ENCODE data around the gene ZKSCAN1. TPM values are rescaled to one million over a fixed set of nuclear protein-coding genes. Genes with fewer than 3 reads are reported as not detected.
"Not testable (repeated sequence)": the region's sequence is repeated elsewhere in the genome, so short reads cannot be mapped to it uniquely, and the experiment has no call there.

The ZKSCAN1 gene
- total RNA-seq, 1 experiment from 2014 or later, result 13.6 TPM

DNA sequence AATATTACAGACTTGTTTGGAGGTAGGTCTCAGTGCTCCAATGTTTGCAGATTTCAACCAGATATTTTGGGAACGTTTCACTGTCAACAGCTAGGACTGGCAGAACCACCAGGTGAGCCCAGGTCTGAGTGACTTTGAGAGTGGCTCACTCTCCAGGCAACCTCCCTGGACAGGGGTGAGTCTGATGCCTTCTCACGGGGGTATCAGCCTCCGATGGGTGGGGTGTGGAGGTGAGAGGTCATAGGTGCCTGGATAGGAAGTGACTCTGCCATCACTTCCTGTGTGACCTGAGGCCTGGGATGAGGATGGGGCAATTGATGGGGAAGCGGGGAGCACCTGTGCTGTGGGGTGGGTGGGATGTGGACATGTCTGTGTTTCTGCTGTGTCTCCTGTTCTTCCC, 44.2 kb upstream of the ZKSCAN1 start:
- DNase-seq (no peak), ATAC-seq (no peak)
- ChIA-PET CTCF (no interaction called here), POLR2A (ENCODE audit: unreplicated experiment) (no interaction called here)
- no TSS peak for BruUV-seq (replicated peaks)
- peaks cover 16% of the 10 kb centered on the region for H3K27me3 ChIP-seq (ENCODE audit: low read length)
- H3F3A ChIP-seq (ENCODE audit: low read length, unreplicated experiment), result no peaks in the 10 kb centered on the region
- H2AFZ ChIP-seq (ENCODE audit: low read length), result no peak overlapping the region
- H3K79me2 ChIP-seq (ENCODE audit: low read length), result no peaks in the 10 kb centered on the region
- H3K9me3 ChIP-seq (ENCODE audit: low read length), result no peaks in the 10 kb centered on the region
- H3K9ac ChIP-seq (ENCODE audit: low read length), result no peak overlapping the region
- H3K27ac ChIP-seq (ENCODE audit: low read length), result no peak overlapping the region
- intact Hi-C loops (cut with micrococcal nuclease), result no loop called here
- H4K20me1 ChIP-seq (ENCODE audit: low read length), result no peaks in the 10 kb centered on the region
- TF ChIP-seq EZH2phosphoT487 (IDR thresholded peaks at IDR 0.05; ENCODE audit: borderline replicate concordance, low read length) (no peak), EZH2 (IDR thresholded peaks at IDR 0.05; ENCODE audit: low read length, unreplicated experiment) (no peak)
- TF ChIP-seq, protein P1, sequence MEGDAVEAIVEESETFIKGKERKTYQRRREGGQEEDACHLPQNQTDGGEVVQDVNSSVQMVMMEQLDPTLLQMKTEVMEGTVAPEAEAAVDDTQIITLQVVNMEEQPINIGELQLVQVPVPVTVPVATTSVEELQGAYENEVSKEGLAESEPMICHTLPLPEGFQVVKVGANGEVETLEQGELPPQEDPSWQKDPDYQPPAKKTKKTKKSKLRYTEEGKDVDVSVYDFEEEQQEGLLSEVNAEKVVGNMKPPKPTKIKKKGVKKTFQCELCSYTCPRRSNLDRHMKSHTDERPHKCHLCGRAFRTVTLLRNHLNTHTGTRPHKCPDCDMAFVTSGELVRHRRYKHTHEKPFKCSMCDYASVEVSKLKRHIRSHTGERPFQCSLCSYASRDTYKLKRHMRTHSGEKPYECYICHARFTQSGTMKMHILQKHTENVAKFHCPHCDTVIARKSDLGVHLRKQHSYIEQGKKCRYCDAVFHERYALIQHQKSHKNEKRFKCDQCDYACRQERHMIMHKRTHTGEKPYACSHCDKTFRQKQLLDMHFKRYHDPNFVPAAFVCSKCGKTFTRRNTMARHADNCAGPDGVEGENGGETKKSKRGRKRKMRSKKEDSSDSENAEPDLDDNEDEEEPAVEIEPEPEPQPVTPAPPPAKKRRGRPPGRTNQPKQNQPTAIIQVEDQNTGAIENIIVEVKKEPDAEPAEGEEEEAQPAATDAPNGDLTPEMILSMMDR (conservative IDR thresholded peaks at IDR 0.05; ENCODE audit: low read depth, low read length), result no peak
- no peak overlapping the region for H3K4me2 ChIP-seq (ENCODE audit: low read length)
- no peaks in the 10 kb centered on the region for H3K4me1 ChIP-seq (ENCODE audit: insufficient read depth, low read length)
- H3K9me2 ChIP-seq (replicated peaks; ENCODE audit: low read length), result no peaks in the 10 kb centered on the region
- no peak overlapping the region for H3K4me3 ChIP-seq (ENCODE audit: low read length)
- no peaks in the 10 kb centered on the region for H3K36me3 ChIP-seq (ENCODE audit: low read depth, low read length)

DNA sequence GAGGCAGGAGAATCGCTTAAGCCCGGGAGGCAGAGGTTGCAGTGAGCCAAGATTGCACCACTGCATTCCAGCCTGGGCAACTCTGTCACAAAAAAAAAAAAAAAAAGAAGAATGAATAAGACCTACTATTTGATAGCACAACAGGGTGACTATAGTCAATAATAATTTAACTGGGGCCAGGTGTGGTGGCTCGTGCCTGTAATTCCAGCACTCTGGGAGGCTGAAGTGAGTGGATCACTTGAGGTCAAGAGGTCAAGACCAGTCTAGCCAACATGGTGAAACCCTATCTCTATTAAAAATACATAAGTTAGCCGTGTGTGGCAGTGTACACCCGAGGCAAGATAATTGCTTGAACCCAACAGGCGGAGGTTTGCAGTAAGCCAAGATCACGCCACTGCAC, 41.6 kb upstream of the ZKSCAN1 start:
- POLR2A ChIA-PET (ENCODE audit: unreplicated experiment); DNase-seq; ATAC-seq: not testable (repeated sequence)

DNA sequence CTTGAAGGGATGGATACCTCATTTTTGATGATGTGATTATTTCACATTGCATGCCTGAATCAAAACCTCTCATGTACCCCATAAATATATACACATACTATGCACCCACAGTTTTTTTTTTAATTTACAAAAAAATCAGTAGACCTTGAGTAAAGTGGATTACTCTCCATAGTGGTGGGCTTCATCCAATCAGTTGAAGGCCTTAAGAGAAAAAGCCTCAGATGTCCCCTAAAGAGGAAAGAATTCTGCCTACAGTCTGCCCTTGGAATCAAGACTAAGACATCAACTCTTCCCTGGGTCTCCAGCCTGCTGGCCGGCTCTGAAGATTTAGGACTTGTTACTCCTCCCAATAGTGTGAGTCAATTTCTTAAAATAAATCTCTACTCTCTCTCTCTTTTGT, 40.7 kb upstream of the ZKSCAN1 start:
- ChIA-PET POLR2A (ENCODE audit: unreplicated experiment) (no interaction called here), CTCF (no interaction called here)
- no peak for DNase-seq
- Histone ChIP-seq H3K27me3 (ENCODE audit: low read length) (no peaks in the 10 kb centered on the region), H3K9ac (ENCODE audit: low read length) (no peak overlapping the region), H3K9me2 (replicated peaks; ENCODE audit: low read length) (no peaks in the 10 kb centered on the region), H3K27ac (ENCODE audit: low read length) (no peak overlapping the region), H3K4me2 (ENCODE audit: low read length) (no peak overlapping the region), H3K4me1 (ENCODE audit: insufficient read depth, low read length) (no peaks in the 10 kb centered on the region), H3F3A (ENCODE audit: low read length, unreplicated experiment) (no peaks in the 10 kb centered on the region), H3K9me3 (ENCODE audit: low read length) (no peaks in the 10 kb centered on the region), H4K20me1 (ENCODE audit: low read length) (no peaks in the 10 kb centered on the region), H3K79me2 (ENCODE audit: low read length) (no peaks in the 10 kb centered on the region), H3K4me3 (ENCODE audit: low read length) (no peak overlapping the region), H3K36me3 (ENCODE audit: low read depth, low read length) (no peaks in the 10 kb centered on the region), H2AFZ (ENCODE audit: low read length) (no peak overlapping the region)
- TF ChIP-seq EZH2 (IDR thresholded peaks at IDR 0.05; ENCODE audit: low read length, unreplicated experiment), result no peak
- TF ChIP-seq, protein P1 (conservative IDR thresholded peaks at IDR 0.05; ENCODE audit: low read depth, low read length), result no peak
- no peak for TF ChIP-seq EZH2phosphoT487 (IDR thresholded peaks at IDR 0.05; ENCODE audit: borderline replicate concordance, low read length)
- intact Hi-C loops (cut with micrococcal nuclease), result no loop called here
- no peak for ATAC-seq
- BruUV-seq (replicated peaks), result no TSS peak

More for the DNA sequence above, 41.6 kb upstream of the ZKSCAN1 start:
- H3K79me2 ChIP-seq (ENCODE audit: low read length); H3K27ac ChIP-seq (ENCODE audit: low read length); H3K9me3 ChIP-seq (ENCODE audit: low read length); H4K20me1 ChIP-seq (ENCODE audit: low read length); intact Hi-C loops (cut with micrococcal nuclease); H3K4me1 ChIP-seq (ENCODE audit: insufficient read depth, low read length); H2AFZ ChIP-seq (ENCODE audit: low read length); BruUV-seq (replicated peaks); H3K4me2 ChIP-seq (ENCODE audit: low read length); H3F3A ChIP-seq (ENCODE audit: low read length, unreplicated experiment); H3K27me3 ChIP-seq (ENCODE audit: low read length); H3K9me2 ChIP-seq (replicated peaks; ENCODE audit: low read length); CTCF ChIA-PET; H3K36me3 ChIP-seq (ENCODE audit: low read depth, low read length); H3K4me3 ChIP-seq (ENCODE audit: low read length); H3K9ac ChIP-seq (ENCODE audit: low read length): not testable (repeated sequence)

Measured in PC-3 (cell line).